Measurements from ENCODE around the gene PNO1.

GRCh38 chr2:68156419-68156818 is 1.3 kb upstream of the PNO1 start:
- no peak for TF ChIP-seq TAF1 (IDR thresholded peaks at IDR 0.05; ENCODE audit: borderline replicate concordance, insufficient read depth, low read length)
- TF ChIP-seq POLR2AphosphoS5 (IDR thresholded peaks at IDR 0.05; ENCODE audit: low read depth, low read length): no peak

Data from PFSK-1 (cell line).